ENCODE data around the gene CHST5. TPM values are rescaled to one million over a fixed set of nuclear protein-coding genes. Genes with fewer than 3 reads are reported as not detected.

Gene CHST5
- total RNA-seq, 4 donors from 2014 or later = 0.19 TPM; not detected in 3

DNA sequence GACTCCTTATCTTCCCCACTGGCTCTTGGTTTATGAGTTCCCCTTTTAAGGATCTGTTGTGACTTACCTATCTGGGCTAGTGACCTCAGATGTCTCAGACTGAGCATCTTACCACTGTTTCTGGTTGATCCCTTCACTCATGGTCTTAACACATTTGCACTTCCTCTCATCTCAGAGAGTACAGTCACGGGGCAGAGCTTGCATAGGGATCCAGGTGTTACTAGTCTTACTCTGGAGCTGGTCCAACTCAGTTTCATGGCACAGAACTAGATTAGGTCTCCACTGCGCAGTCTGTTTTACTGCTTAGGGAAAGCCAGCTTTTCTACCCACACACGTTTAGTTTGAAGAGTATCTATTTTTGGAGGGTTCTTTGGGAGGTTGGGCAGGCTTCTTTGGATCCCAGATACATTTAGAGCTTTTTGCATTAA, 40.5 kb upstream of the CHST5 start:
- no peak for TF ChIP-seq POLR2A (IDR thresholded peaks at IDR 0.05)
- TF ChIP-seq, protein P1, sequence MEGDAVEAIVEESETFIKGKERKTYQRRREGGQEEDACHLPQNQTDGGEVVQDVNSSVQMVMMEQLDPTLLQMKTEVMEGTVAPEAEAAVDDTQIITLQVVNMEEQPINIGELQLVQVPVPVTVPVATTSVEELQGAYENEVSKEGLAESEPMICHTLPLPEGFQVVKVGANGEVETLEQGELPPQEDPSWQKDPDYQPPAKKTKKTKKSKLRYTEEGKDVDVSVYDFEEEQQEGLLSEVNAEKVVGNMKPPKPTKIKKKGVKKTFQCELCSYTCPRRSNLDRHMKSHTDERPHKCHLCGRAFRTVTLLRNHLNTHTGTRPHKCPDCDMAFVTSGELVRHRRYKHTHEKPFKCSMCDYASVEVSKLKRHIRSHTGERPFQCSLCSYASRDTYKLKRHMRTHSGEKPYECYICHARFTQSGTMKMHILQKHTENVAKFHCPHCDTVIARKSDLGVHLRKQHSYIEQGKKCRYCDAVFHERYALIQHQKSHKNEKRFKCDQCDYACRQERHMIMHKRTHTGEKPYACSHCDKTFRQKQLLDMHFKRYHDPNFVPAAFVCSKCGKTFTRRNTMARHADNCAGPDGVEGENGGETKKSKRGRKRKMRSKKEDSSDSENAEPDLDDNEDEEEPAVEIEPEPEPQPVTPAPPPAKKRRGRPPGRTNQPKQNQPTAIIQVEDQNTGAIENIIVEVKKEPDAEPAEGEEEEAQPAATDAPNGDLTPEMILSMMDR (IDR thresholded peaks at IDR 0.05) = no peak
- whole genome bisulfite sequencing, 2 donors = 60 to 71% methylated on average over 3 of the region's 3 CpGs
- H3K27me3 ChIP-seq = no peaks in the 10 kb centered on the region
- no peak overlapping the region for H3K27ac ChIP-seq
- H3K9me3 ChIP-seq = no peaks in the 10 kb centered on the region
- DNase-seq = no peak
- intact Hi-C loops (cut with DNase I) = no loop called here
- peaks cover 8 to 98% (median 52%) of the 10 kb centered on the region in 3 donors for H3K36me3 ChIP-seq
- H3K4me1 ChIP-seq = peaks cover 0 to 17% (median 0%) of the 10 kb centered on the region in 3 donors
- no peak overlapping the region for H3K4me3 ChIP-seq

DNA sequence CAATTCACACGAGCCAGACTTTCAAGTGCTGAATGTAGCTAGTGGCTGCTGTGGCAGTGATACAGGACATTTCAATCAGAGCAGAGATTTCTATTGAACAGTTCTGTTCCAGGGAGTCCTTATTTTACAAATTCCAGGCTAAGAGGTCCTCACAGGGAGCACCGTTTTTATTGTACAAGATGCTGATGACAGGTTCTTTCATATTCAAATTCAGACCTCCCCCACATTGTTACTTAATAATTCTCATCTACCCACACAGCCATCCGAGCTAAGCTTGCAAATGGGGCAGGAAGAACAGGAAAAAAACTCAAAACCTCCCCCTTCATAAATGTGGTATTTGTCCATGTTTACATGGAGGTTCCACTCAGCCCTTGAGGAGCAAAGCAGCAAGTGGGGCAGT, 40.0 kb upstream of the CHST5 start:
- peaks cover 8 to 98% (median 52%) of the 10 kb centered on the region in 3 donors for H3K36me3 ChIP-seq
- intact Hi-C loops (cut with DNase I) = no loop called here
- H3K9me3 ChIP-seq = no peaks in the 10 kb centered on the region
- H3K4me1 ChIP-seq = peaks cover 0 to 21% (median 0%) of the 10 kb centered on the region in 3 donors
- no peak overlapping the region for H3K4me3 ChIP-seq
- H3K27ac ChIP-seq = no peak overlapping the region
- no peaks in the 10 kb centered on the region for H3K27me3 ChIP-seq
- TF ChIP-seq, protein P1 (IDR thresholded peaks at IDR 0.05) = no peak
- no peak for TF ChIP-seq POLR2A (IDR thresholded peaks at IDR 0.05)
- DNase-seq = no peak
- 48 to 53% methylated on average over 3 of the region's 3 CpGs for WGBS, 2 donors

DNA sequence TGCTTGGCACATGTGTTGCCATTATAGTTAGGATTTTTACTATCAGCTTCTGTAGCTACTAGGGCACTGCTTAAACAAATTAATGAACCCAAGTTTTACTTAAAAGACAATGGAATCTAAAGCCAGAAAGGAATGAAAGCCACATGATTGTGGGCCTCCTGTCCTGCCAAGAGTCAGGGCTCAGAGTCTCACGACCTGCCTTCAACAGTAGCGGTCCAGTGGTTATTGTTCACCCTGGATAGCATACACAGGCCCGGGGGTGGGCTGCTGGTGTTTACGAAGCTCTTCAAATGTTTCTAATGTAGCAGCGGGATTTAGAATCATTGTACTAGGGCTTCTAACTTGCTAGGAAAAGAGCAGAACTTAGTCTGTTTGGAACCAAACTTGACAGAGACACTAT, 38.0 kb upstream of the CHST5 start:
- H3K36me3 ChIP-seq = peaks cover 10 to 100% (median 50%) of the 10 kb centered on the region in 3 donors
- 82 to 97% methylated on average over 4 to 5 of the region's 5 CpGs for WGBS, 2 donors
- TF ChIP-seq, protein P1 (IDR thresholded peaks at IDR 0.05) = no peak
- no peak for TF ChIP-seq POLR2A (IDR thresholded peaks at IDR 0.05)
- no peak overlapping the region for H3K4me3 ChIP-seq
- no peak overlapping the region for H3K27ac ChIP-seq
- H3K27me3 ChIP-seq = no peaks in the 10 kb centered on the region
- intact Hi-C loops (cut with DNase I) = no loop called here
- H3K9me3 ChIP-seq = no peaks in the 10 kb centered on the region
- peaks cover 0 to 36% (median 5%) of the 10 kb centered on the region in 3 donors for H3K4me1 ChIP-seq
- no peak for DNase-seq

DNA sequence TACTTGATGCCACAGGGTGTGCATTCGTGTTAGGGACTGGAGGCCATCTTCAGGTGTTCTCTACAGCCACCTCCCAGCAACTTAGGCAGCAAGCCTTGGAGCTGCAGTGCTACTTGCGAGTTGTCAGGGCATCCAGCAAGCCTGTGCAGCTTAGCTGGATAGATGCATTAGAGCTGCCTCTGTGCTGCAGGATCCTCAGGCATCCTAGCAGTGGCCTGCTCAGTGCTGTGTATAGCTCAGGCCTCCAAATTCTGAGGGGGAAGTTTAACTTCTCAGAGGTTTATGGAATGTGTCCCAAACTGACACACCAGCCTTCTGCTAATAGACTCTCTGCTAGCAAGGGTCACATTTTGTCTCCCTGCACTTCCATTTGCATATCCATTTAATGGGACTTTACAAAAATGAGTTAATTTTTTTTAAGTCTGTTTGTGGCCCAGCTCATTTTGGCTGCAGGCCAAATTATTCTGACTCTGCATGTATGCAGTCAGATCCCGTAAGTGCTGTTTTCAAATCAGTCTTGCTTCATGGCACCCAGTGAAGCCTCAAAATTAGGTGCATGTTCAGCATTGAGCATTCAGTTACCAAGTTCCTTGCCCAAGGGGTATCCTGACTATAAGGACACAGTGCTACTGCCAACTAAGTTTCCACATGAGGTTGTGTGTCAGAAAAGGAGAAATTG, 37.1 kb upstream of the CHST5 start:
- H3K4me1 ChIP-seq = peaks cover 0 to 45% (median 10%) of the 10 kb centered on the region in 3 donors
- no peak overlapping the region for H3K27ac ChIP-seq
- TF ChIP-seq POLR2A (IDR thresholded peaks at IDR 0.05) = no peak
- TF ChIP-seq, protein P1 (IDR thresholded peaks at IDR 0.05) = no peak

DNA sequence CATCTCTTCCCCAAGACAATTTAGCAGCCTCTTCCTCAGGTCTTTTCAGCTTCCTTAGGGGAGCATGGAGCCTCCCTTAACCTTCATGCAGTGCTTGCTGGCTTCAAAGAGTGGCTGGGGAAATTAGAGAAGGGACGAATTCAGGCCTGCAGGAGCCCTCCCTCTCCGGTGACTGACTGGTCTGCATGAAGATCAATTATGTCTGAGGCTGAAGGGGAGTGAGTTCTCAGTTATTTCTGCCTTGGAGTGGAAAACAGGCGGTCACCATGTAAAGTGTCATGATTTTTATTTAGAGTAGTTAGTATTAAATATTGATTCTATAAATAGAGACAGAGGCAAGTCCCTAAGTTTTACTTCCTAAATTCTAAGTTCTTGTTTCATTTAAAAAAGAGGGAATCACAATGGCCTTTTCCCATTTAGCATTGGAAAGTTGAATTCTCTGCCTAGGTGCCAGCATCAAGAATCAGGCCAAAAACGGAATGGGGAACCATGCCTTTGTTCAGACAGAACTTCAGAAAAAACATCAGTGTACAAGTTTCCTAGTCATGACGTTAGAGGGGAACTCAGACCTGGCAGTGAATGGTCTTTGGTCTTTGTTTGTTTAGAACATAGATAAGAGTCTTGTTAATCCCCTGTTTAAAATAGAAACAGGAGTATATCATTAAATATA, 34.6 kb upstream of the CHST5 start:
- Histone ChIP-seq H3K4me3 (no peak overlapping the region), H3K4me1 (peaks cover 8 to 63% (median 25%) of the 10 kb centered on the region in 3 donors), H3K9me3 (no peaks in the 10 kb centered on the region), H3K27me3 (no peaks in the 10 kb centered on the region), H3K27ac (no peak overlapping the region), H3K36me3 (peaks cover 17 to 77% (median 30%) of the 10 kb centered on the region in 3 donors)
- intact Hi-C loops (cut with DNase I) = no loop called here
- no peak for DNase-seq
- TF ChIP-seq, protein P1 (IDR thresholded peaks at IDR 0.05) = no peak
- TF ChIP-seq POLR2A (IDR thresholded peaks at IDR 0.05) = no peak
- 60 to 76% methylated on average over 4 to 5 of the region's 5 CpGs for WGBS, 2 donors

More for the DNA sequence above, 37.1 kb upstream of the CHST5 start:
- 39 to 70% methylated on average over 3 of the region's 3 CpGs for WGBS, 2 donors
- no peaks in the 10 kb centered on the region for H3K27me3 ChIP-seq
- H3K4me3 ChIP-seq = no peak overlapping the region
- DNase-seq = no peak
- H3K9me3 ChIP-seq = no peaks in the 10 kb centered on the region
- H3K36me3 ChIP-seq = peaks cover 17 to 100% (median 47%) of the 10 kb centered on the region in 3 donors
- intact Hi-C loops (cut with DNase I) = no loop called here

Data from esophagus squamous epithelium (tissue), 5 donors.